Frontal cortex (tissue), 4 donors: ENCODE results near the gene SMC5. TPM values are rescaled to one million over a fixed set of nuclear protein-coding genes. Genes with fewer than 3 reads are reported as not detected.
"Not testable (repeated sequence)": the region's sequence is repeated elsewhere in the genome, so short reads cannot be mapped to it uniquely, and the experiment has no call there.

ENCODE experiments used
- DNase-seq, 2 donors: peaks; one replicate each; pipeline ENCODE4 v3.0.0; 2012; ENCODE audit warnings: low spot score in 2 of 2
- FAIRE-seq: peaks from 2 replicates; lab custom pipeline; 2012; peaks lifted over from hg19 to GRCh38; lab: Jason Lieb, UNC
- small RNA-seq: library from RNA; depleted of rRNA; stranded (forward); fragments of <200 nt; gene quantifications from one replicate; pipeline ENCODE3, GENCODE V24; 2014
- total RNA-seq: library from RNA; depleted of rRNA; stranded (reverse); fragments of >200 nt; gene quantifications from one replicate; pipeline ENCODE4 v1.2.3, GENCODE V29; 2014
- donor health status: control.
- donor health status: control.
- donor health status: control.

SMC5 gene
- total RNA-seq, 1 donor from 2014 or later, result 36.3 TPM

GRCh38 chr9:70400107-70400892 lies 141.5 kb downstream of the SMC5 start:
- no peak for DNase-seq
- FAIRE-seq, result no peak

- FAIRE-seq, DNase-seq: not testable (repeated sequence)
These were observed 142.5 kb downstream of the SMC5 start for GRCh38 chr9:70401241-70401640.

- no peak for DNase-seq
- FAIRE-seq, result no peak
These were observed 143.4 kb downstream of the SMC5 start for GRCh38 chr9:70402213-70402612.

- no peak for DNase-seq
- no peak for FAIRE-seq
These were observed 144.4 kb downstream of the SMC5 start for GRCh38 chr9:70403166-70403565.

- DNase-seq, result no peak
These were observed 144.8 kb downstream of the SMC5 start for GRCh38 chr9:70403618-70404025.

GRCh38 chr9:70404261-70404660 lies 145.5 kb downstream of the SMC5 start:
- FAIRE-seq (no peak), DNase-seq (no peak)

More at GRCh38 chr9:70403618-70404025, 144.8 kb downstream of the SMC5 start:
- no peak for FAIRE-seq

Small RNA genes within 50 kb of the gene (small RNA-seq; reads per million reads assigned to genes)
- not detected for gene RF00019

Other genes starting within 250 kb of the SMC5 start
- 2.0 TPM for gene MAMDC2, start 215.1 kb upstream of the SMC5 start, total RNA-seq
- gene KLF9, start 155.7 kb downstream of the SMC5 start, total RNA-seq, result 9.8 TPM